A549 (cell line): ENCODE data around the gene ORMDL1. TPM values are rescaled to one million over a fixed set of nuclear protein-coding genes. Genes with fewer than 3 reads are reported as not detected.

ENCODE experiments used
- ATAC-seq, 2 experiments: fragments of 200-7000 bp in 1 of 2; fragments of >200 bp in 1 of 2; cut with Nextera tagmentation in 1 of 2; cut with Tn5 transposase in 1 of 2; 3 replicates each; pipeline versions ENCODE4 v1.8.0 to v1.9.1; 2018 to 2020; ENCODE audit warnings: mild to moderate bottlenecking in 1 of 2, moderate library complexity in 1 of 2
- CTCF ChIA-PET: fragments of 300-600 bp; sonication (Branson Sonifier 250); formaldehyde crosslinking; extraction: SDS; loops from one replicate; lab custom pipeline; 2021; ENCODE audit warnings: antibody characterized with exemption, inconsistent platforms; lab: Yijun Ruan, JAX
- POLR2A ChIA-PET: fragments of 350-600 bp; formaldehyde crosslinking; extraction: SDS; loops from one replicate; lab custom pipeline; 2021; ENCODE audit warnings: antibody characterized with exemption, inconsistent platforms; lab: Yijun Ruan, JAX
- DNase-seq, 2 experiments: peaks; one replicate each; pipeline versions ENCODE4 v3.0.0 to v3.0.0-alpha.2; 2011 to 2016; ENCODE audit warnings: low read depth in 1 of 2, low spot score in 1 of 2
- FAIRE-seq: peaks from 2 replicates; lab custom pipeline; 2011; peaks lifted over from hg19 to GRCh38; lab: Jason Lieb, UNC
- H3K27ac ChIP-seq, 2 experiments: fragments of >200 bp; sonication (Bioruptor Twin); formaldehyde crosslinking; 3 replicates each; pipeline ENCODE4 v1.5.1; 2016 to 2017
- H3K4me1 ChIP-seq: fragments of >200 bp; sonication (Bioruptor Twin); formaldehyde crosslinking; 3 replicates; pipeline ENCODE4 v1.6.1; 2016
- H3K4me2 ChIP-seq: fragments of >200 bp; sonication (Bioruptor Twin); formaldehyde crosslinking; 3 replicates; pipeline ENCODE4 v1.6.1; 2016
- H3K4me3 ChIP-seq: fragments of >200 bp; sonication (Bioruptor Twin); formaldehyde crosslinking; 3 replicates; pipeline ENCODE4 v1.5.1; 2016
- H3K9me3 ChIP-seq: fragments of >200 bp; sonication (Bioruptor Twin); formaldehyde crosslinking; 3 replicates; pipeline ENCODE4 v1.6.1; 2016
- CHD2 ChIP-seq: fragments of 150-350 bp; IDR thresholded peaks from 2 replicates; pipeline ENCODE4 v1.6.1; 2014; ENCODE audit warnings: low read length; ENCODE audit not compliant: partially characterized antibody
- CHD4 ChIP-seq: fragments of 200-600 bp; sonication (generic); IDR thresholded peaks from 2 replicates; pipeline ENCODE4 v1.6.1; 2016; ENCODE audit warnings: antibody characterized with exemption, mild to moderate bottlenecking, borderline replicate concordance
- GATA3 ChIP-seq: IDR thresholded peaks from 2 replicates; pipeline ENCODE4 v1.6.1; 2012; ENCODE audit warnings: borderline replicate concordance
- HEYL ChIP-seq: fragments of 250-450 bp; sonication (Bioruptor Pico); IDR thresholded peaks from 2 replicates; pipeline ENCODE4 v1.8.0; 2021; ENCODE audit warnings: mild to moderate bottlenecking, moderate library complexity
- HOXA7 ChIP-seq: fragments of 250-450 bp; sonication (Bioruptor Pico); IDR thresholded peaks from 2 replicates; pipeline ENCODE4 v1.5.0; 2020; ENCODE audit warnings: mild to moderate bottlenecking, moderate library complexity
- JUN ChIP-seq, 2 experiments: fragments of >200 bp; sonication (Bioruptor Twin); formaldehyde crosslinking; IDR thresholded peaks; 2 replicates in 1 of 2; 3 replicates in 1 of 2; pipeline ENCODE4 v1.6.1; 2016 to 2017
- MAZ ChIP-seq: fragments of 150-350 bp; IDR thresholded peaks from 2 replicates; pipeline ENCODE4 v1.6.1; 2014; ENCODE audit warnings: antibody characterized with exemption, low read depth, low read length, borderline replicate concordance
- MYC ChIP-seq: IDR thresholded peaks from 2 replicates; pipeline ENCODE4 v1.6.1; 2012; ENCODE audit warnings: mild to moderate bottlenecking, inconsistent platforms, low read length, improper control_type of control experiment, borderline replicate concordance
- PHF8 ChIP-seq: fragments of 200-600 bp; sonication (generic); IDR thresholded peaks from 2 replicates; pipeline ENCODE4 v1.6.1; 2016; ENCODE audit warnings: low read depth, mild to moderate bottlenecking, antibody characterized with exemption, moderate library complexity, borderline replicate concordance
- POLR2A ChIP-seq: IDR thresholded peaks from 2 replicates; pipeline ENCODE4 v1.6.1; 2012; ENCODE audit warnings: mild to moderate bottlenecking, low read length
- RARB ChIP-seq: fragments of 250-450 bp; sonication (Bioruptor Pico); IDR thresholded peaks from 2 replicates; pipeline ENCODE4 v1.8.0; 2021; ENCODE audit warnings: mild to moderate bottlenecking, moderate library complexity
- RFX5 ChIP-seq: fragments of 450-650 bp; IDR thresholded peaks from 2 replicates; pipeline ENCODE4 v1.7.1; 2014; ENCODE audit warnings: antibody characterized with exemption, mild to moderate bottlenecking, moderate library complexity
- SREBF2 ChIP-seq: fragments of 450-650 bp; IDR thresholded peaks from 2 replicates; pipeline ENCODE4 v1.6.1; 2014; ENCODE audit warnings: mild to moderate bottlenecking, moderate library complexity
- TFCP2L1 ChIP-seq: fragments of 250-450 bp; sonication (Bioruptor Pico); IDR thresholded peaks from 2 replicates; pipeline ENCODE4 v1.5.0; 2021; ENCODE audit warnings: mild to moderate bottlenecking
- WGBS: methylation state at CpG from one replicate; pipeline ENCODE4 v1.1.6; 2017; ENCODE audit errors: missing lambda C conversion rate; 5-methylcytosine and 5-hydroxymethylcytosine counted together
- polyA minus RNA-seq: library from RNA; depleted of rRNA, polyadenylated mRNA; stranded (reverse); fragments of >200 nt; gene quantifications from 2 replicates; pipeline ENCODE4 v1.2.3, GENCODE V29; 2011; rRNA and poly(A)+ RNA removed
- polyA plus RNA-seq, 4 experiments: library from polyadenylated mRNA; depleted of rRNA in 3 of 4; stranded (reverse); fragments of >200 nt; fragmentation: RNase III in 1 of 4; extraction: RNeasy Plus Mini Kit Qiagen cat#74134 plus additional on column Dnase treatment in 1 of 4; gene quantifications; 2 replicates in 3 of 4; 3 replicates in 1 of 4; pipeline ENCODE4 v1.2.3, GENCODE V29; 2011 to 2017
- TF ChIP-seq, protein P1 (sequence below): fragments of 150-350 bp; IDR thresholded peaks from 2 replicates; pipeline ENCODE4 v1.6.1; 2014; ENCODE audit warnings: low read depth, mild to moderate bottlenecking, low read length
- TF ChIP-seq, protein P2 (sequence below): IDR thresholded peaks from 2 replicates; pipeline ENCODE4 v1.6.1; 2012
- TF ChIP-seq, protein P3 (sequence below): fragments of >200 bp; sonication (Bioruptor Twin); formaldehyde crosslinking; IDR thresholded peaks from 3 replicates; pipeline ENCODE4 v1.6.1; 2016
- TF ChIP-seq, protein P4 (sequence below): fragments of >200 bp; sonication (Bioruptor Twin); formaldehyde crosslinking; IDR thresholded peaks from 3 replicates; pipeline ENCODE4 v1.5.1; 2016
- TF ChIP-seq, protein P5 (sequence below): fragments of 450-650 bp; IDR thresholded peaks from 2 replicates; pipeline ENCODE4 v1.6.1; 2014; ENCODE audit warnings: antibody characterized with exemption
- TF ChIP-seq, protein P6 (sequence below): IDR thresholded peaks from 2 replicates; pipeline ENCODE4 v1.6.1; 2012
- TF ChIP-seq, protein P7 (sequence below): fragments of >200 bp; sonication (Bioruptor Twin); formaldehyde crosslinking; IDR thresholded peaks from 2 replicates; pipeline ENCODE4 v1.6.1; 2016
- TF ChIP-seq, protein P8 (sequence below): IDR thresholded peaks from 2 replicates; pipeline ENCODE4 v1.6.1; 2012; ENCODE audit warnings: low read depth, borderline replicate concordance

Gene ORMDL1, protein sequence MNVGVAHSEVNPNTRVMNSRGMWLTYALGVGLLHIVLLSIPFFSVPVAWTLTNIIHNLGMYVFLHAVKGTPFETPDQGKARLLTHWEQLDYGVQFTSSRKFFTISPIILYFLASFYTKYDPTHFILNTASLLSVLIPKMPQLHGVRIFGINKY
- 100 and 106 TPM in 2 replicates for polyA plus RNA-seq (2011; rRNA removed)
- 26.2 and 28.7 TPM in 2 replicates for polyA plus RNA-seq (2012; cell fraction: cytosol; rRNA removed)
- polyA plus RNA-seq (2012; cell fraction: nucleus; rRNA removed) = 35.2 and 53.2 TPM in 2 replicates
- 50.3 to 53.1 TPM (median 51.5 TPM) in 3 replicates for polyA plus RNA-seq (2017; fragmentation: RNase III; extraction: RNeasy Plus Mini Kit Qiagen cat#74134 plus additional on column Dnase treatment)
- 17.7 and 19.8 TPM in 2 replicates for polyA minus RNA-seq

DNA sequence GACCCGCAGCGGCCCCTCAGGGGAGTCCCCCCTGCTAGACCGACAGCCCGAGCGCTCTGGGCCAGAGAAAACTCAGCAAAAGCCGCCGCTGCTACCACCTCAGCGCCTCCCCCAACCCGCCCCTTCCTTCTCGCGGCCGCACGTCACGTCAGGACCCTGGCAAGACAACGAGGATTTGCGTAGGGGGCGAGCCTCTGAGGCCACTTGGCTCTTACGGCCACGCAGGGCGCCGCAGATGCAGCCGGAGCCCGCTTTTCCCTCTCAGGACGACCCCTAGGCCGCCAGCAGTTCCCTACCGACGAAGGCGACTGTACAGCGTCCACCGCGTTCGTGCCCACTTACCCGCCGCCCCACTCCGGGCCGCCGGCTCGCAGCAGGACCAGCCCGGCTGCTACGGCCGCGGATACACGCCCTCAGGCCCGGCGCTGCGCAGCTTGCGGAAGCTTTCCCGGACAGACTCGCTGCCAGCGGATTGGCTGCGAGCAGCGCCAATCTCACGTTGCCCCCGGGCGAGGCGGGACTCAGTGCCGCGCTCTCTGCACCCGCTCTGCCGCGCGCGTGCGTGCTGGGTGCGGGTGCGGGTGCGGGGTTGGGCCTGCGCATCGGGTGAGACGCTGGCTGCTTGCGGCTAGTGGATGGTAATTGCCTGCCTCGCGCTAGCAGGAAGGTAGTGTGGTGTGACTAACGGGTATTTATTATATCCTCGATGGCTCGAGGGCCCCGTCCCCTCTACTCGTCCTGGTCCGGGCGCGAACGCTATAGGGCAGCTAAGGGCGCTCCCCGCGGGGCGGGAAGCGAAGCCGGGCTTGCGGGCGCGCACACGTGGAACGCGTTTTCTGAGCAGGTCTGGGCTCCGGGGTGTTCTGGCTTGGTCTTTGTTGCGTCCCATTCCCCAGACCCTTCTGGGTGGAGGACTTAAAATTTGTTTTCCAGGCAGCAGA, at the start of gene ORMDL1, which contains the start of gene PMS1:
Gene ORMDL1, minus strand, starts transcription at position 413 of the 941 bp plus-strand sequence. CDS start 1,744 bp downstream, outside the sequence.
Gene PMS1, plus strand, starts transcription at position 524 of the 941 bp plus-strand sequence. CDS start 7,360 bp downstream, outside the sequence.
- H3K4me3 ChIP-seq = peak within 1 kb of the TSS; percentile 88
- ChIA-PET CTCF (interaction anchor here (0.6 to 1.8 kb wide), 4 partner anchors 14 to 316 kb away, joined by 3 to 6 read pairs (median 5); partner anchors contain the start of gene OSGEPL1), POLR2A (interaction anchor here (0.6 to 1.6 kb wide), 6 partner anchors 9 to 536 kb away, joined by 3 to 10 read pairs (median 4); partner anchors contain the start of genes HIBCH and OSGEPL1)
- FAIRE-seq (no peak), ATAC-seq (peak; percentile 97 to 98), DNase-seq (peak; percentile 82 to 97)
- H3K4me1 ChIP-seq = peaks cover 13% of the 10 kb centered on the region; the same call in 2 of the 3 replicates
- peak within 1 kb of the TSS; percentile 89 to 96 for H3K27ac ChIP-seq
- no peaks in the 10 kb centered on the region for H3K9me3 ChIP-seq
- no peak for TF ChIP-seq HOXA7 (CRISPR knock-in tag)
- TF ChIP-seq HEYL (CRISPR knock-in tag) = no peak
- TF ChIP-seq, protein P1, sequence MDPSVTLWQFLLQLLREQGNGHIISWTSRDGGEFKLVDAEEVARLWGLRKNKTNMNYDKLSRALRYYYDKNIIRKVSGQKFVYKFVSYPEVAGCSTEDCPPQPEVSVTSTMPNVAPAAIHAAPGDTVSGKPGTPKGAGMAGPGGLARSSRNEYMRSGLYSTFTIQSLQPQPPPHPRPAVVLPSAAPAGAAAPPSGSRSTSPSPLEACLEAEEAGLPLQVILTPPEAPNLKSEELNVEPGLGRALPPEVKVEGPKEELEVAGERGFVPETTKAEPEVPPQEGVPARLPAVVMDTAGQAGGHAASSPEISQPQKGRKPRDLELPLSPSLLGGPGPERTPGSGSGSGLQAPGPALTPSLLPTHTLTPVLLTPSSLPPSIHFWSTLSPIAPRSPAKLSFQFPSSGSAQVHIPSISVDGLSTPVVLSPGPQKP = no peak
- TF ChIP-seq RFX5 = no peak
- no peak for TF ChIP-seq MAZ
- TF ChIP-seq, protein P2, sequence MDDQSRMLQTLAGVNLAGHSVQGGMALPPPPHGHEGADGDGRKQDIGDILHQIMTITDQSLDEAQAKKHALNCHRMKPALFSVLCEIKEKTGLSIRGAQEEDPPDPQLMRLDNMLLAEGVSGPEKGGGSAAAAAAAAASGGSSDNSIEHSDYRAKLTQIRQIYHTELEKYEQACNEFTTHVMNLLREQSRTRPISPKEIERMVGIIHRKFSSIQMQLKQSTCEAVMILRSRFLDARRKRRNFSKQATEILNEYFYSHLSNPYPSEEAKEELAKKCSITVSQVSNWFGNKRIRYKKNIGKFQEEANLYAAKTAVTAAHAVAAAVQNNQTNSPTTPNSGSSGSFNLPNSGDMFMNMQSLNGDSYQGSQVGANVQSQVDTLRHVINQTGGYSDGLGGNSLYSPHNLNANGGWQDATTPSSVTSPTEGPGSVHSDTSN = peak; percentile 97
- no peak for TF ChIP-seq RARB (CRISPR knock-in tag)
- TF ChIP-seq POLR2A = peak; percentile 78
- TF ChIP-seq, protein P3, sequence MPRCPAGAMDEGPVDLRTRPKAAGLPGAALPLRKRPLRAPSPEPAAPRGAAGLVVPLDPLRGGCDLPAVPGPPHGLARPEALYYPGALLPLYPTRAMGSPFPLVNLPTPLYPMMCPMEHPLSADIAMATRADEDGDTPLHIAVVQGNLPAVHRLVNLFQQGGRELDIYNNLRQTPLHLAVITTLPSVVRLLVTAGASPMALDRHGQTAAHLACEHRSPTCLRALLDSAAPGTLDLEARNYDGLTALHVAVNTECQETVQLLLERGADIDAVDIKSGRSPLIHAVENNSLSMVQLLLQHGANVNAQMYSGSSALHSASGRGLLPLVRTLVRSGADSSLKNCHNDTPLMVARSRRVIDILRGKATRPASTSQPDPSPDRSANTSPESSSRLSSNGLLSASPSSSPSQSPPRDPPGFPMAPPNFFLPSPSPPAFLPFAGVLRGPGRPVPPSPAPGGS = peak; percentile 86
- TF ChIP-seq, protein P4, sequence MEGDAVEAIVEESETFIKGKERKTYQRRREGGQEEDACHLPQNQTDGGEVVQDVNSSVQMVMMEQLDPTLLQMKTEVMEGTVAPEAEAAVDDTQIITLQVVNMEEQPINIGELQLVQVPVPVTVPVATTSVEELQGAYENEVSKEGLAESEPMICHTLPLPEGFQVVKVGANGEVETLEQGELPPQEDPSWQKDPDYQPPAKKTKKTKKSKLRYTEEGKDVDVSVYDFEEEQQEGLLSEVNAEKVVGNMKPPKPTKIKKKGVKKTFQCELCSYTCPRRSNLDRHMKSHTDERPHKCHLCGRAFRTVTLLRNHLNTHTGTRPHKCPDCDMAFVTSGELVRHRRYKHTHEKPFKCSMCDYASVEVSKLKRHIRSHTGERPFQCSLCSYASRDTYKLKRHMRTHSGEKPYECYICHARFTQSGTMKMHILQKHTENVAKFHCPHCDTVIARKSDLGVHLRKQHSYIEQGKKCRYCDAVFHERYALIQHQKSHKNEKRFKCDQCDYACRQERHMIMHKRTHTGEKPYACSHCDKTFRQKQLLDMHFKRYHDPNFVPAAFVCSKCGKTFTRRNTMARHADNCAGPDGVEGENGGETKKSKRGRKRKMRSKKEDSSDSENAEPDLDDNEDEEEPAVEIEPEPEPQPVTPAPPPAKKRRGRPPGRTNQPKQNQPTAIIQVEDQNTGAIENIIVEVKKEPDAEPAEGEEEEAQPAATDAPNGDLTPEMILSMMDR = no peak
- 0 out of 2 replicates have a peak, but pooled peaks have one; percentile 74 for TF ChIP-seq TFCP2L1 (CRISPR knock-in tag)
- TF ChIP-seq CHD2 = peak; percentile 5
- peak; percentile 96 for TF ChIP-seq PHF8
- TF ChIP-seq, protein P5, sequence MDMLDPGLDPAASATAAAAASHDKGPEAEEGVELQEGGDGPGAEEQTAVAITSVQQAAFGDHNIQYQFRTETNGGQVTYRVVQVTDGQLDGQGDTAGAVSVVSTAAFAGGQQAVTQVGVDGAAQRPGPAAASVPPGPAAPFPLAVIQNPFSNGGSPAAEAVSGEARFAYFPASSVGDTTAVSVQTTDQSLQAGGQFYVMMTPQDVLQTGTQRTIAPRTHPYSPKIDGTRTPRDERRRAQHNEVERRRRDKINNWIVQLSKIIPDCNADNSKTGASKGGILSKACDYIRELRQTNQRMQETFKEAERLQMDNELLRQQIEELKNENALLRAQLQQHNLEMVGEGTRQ = no peak
- TF ChIP-seq GATA3 = peak; percentile 48
- TF ChIP-seq SREBF2 = no peak
- TF ChIP-seq, protein P6, sequence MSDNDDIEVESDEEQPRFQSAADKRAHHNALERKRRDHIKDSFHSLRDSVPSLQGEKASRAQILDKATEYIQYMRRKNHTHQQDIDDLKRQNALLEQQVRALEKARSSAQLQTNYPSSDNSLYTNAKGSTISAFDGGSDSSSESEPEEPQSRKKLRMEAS = peak; percentile 93
- TF ChIP-seq, protein P7, sequence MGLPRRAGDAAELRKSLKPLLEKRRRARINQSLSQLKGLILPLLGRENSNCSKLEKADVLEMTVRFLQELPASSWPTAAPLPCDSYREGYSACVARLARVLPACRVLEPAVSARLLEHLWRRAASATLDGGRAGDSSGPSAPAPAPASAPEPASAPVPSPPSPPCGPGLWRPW = no peak
- TF ChIP-seq, protein P8, sequence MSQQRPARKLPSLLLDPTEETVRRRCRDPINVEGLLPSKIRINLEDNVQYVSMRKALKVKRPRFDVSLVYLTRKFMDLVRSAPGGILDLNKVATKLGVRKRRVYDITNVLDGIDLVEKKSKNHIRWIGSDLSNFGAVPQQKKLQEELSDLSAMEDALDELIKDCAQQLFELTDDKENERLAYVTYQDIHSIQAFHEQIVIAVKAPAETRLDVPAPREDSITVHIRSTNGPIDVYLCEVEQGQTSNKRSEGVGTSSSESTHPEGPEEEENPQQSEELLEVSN = peak; percentile 89
- peak; percentile 82 to 90 for TF ChIP-seq JUN (IDR thresholded peaks at IDR 0.05)
- no peak for TF ChIP-seq CHD4
- TF ChIP-seq MYC = peak; percentile 46; the same call in 1 of the 2 replicates
- TF ChIP-seq, all 56 proteins: peak for 11
- H3K4me2 ChIP-seq = peak within 1 kb of the TSS; percentile 81
- WGBS = 0% methylated on average over 30 of the region's 96 CpGs
